Fibroblast of gingiva (primary cell): ENCODE measurements around the gene DCUN1D5.
"Not testable (repeated sequence)": the region's sequence is repeated elsewhere in the genome, so short reads cannot be mapped to it uniquely, and the experiment has no call there.

Experiments used
- DNase-seq: peaks from one replicate; pipeline ENCODE4 v3.0.0-alpha.2; 2011; ENCODE audit warnings: low read depth

Gene DCUN1D5

DNA sequence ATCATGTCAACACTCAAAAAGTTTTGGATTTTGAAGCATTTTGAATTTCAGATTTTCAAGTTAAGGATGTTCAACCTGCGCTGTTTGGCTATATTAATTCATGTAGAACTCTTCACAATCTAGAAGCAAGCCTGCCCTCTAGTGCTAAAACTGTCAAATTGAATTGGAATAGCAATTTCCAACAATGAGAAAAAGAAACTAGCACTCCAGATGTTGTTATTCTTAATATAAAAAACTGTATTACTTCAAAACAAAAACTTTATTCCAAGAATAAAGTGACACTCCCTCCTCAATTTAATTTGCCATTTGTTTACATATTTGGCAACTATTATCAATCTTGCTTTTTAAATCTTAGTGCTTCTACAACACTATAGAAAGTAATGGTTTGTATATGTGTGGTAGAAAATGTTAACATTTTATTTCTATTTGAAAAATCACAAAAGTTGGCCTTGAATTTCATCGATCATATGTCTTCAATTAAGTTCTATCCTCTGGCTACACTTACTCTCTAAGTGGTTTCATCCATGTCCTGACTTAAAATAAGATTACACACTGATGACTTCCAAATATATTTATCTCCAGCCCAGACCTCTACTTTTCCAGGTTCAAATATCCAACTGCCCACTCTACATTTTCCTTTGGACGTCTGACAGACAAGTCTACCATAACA is 36.6 kb downstream of the DCUN1D5 start:
- DNase-seq, result peak; percentile 65

DNA sequence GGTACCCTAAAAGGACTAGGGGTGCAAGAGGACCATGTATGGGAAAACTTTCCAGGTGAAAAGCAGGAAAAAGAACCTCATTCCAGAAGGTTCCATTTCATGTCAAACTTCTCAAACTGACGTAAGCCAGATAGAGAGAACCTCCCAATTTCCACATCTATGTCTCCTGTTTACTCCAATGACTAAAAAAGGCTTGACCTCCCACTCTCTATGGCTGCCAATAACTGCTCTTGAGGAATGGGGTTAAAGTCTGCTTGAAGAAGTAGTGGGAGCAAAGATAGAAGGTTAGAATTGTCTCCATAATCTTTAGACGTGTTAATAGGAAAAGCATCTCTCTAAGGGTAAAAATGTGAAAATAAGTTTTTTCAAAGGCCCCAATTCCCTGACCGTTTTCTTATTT is 38.0 kb downstream of the DCUN1D5 start:
- DNase-seq, result no peak

DNA sequence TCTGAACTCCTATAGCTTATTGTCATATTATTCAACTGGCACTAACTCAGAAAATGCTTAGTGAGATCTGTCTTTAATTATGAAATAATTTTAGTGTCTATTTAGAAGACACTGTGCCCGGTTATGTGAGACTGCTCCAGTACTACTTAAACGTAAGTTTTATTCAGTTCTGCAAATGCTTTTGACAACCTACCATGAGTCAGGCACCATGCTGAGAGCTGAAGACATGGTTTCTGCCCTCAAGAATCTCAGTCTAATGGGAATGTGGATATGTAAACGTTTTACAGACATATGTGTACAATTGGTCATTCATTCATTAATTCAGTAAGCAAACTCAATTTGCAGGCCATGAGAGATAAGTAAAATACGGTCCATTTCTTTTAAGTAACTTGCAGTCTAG is 40.0 kb downstream of the DCUN1D5 start:
- DNase-seq, result peak; percentile 69

DNA sequence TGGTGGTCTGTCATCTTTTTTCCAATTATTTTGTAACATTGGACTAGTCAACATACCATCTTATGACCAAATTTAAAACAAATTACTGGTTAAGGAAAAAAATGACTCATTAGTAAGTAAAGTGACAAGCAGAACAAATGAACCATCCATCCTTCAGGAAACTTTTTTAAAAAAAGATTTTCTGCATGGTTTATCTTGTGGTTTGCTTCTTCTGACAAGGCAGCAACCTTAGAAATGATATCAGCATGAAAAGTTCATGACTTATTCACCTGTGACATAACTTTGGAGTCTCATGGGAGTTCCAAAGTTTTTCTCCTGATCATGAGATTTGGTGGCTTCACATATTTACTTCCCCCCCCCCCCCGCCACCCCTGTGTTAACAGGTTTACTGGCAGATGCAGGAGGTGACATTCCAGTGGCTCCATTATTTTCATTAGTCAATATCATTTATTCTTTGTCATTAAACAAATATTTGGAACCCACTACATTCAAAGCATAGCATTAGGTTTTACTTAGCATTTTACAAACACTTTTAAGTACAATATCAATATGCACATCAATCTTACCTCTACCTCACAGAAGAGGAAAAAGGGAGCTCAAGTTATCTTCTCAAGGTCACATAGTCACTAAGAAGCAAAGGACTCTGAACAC is 40.7 kb downstream of the DCUN1D5 start:
- DNase-seq, result no peak

DNA sequence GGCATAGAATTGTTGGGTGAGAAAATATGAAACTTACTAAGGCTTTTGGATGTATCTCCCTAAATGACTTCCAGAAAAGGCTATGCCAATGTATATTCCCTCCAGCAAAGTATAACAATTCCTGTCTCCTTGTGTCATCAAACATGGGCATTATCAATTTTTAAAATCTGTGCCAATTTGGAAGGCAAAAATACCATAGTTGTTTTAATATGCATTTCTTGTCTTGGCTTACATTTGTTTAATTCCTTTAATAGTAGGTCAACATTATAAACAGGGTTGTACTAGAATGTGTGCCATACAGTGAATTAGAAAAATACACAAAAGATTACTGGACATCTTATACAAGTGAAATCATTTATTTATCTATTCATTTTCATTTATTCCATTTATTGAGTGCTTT is 41.6 kb downstream of the DCUN1D5 start:
- no peak for DNase-seq

DNA sequence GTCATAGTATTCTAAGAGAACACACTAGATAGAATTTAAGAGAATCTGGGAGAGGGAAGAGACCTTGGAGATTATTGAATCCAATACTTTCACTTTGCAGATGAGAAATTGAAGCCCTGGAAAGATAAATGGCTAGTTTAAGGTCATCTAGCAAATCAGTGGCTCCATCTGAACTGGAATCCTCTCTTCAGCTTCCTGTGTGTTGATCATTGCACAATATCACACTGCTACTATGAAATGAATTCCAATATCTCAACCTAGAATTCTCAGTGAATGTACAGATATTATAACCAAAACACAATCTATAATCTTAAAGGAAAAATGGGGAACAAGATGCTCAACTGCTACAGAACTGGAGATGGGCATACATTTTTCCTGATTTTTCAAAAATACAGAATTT is 44.1 kb downstream of the DCUN1D5 start:
- no peak for DNase-seq

DNA sequence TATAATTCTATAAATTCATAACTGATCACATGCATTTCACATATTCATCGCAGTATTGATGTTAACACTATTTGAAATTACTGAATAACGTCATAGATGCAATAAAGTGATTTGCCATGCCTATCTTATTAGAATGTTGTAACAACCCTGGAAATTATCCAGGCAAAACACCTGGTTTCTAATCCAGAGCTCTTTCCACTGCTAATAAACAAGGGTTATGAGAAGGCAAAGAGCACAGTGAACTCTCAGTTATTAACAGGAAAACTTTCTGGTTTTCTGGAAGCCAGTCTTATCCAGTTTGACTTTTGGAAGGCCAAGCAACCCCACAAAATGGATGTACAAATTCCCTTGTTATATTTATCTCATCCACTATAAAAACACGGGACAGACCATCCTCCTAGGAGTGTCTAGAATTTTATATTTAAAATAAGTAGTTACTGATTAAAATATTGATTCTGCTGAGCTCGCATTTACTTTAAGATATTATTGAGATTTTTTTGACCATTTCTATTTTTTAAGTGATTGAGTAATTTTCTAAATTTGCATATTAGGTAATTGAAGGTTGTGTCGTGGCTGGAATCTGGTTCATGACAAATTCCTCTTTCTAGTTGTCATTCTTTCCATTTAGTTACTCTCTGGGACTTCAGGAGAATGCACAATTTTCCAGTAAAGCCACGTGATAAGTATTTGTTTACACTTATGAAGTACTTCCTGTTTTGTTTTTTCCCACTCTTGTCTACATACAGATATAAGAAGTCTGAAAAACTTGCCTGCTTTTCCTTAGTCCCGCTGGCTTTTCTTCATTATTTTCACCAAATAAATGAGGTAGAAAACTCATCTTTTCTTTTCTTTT is 47.9 kb downstream of the DCUN1D5 start:
- DNase-seq, result peak; percentile 4

DNA sequence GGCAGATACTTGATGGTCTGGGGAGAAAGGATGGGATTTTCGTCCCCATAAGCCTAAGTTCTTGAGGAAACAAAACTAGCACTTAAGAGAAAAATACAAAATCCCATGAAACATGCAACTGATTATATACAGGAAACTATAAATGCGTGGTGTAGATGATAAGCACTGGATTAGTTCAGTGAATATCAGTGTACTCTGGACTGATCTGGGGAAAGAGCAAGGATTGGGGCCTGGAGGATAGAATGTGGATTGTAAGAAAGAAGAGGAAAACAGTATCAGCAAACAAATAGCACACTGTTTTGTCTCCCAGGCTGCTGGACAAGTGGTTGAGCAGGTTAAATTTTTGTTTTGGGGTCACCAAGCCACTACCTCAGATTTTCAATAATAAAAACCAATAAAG is 49.8 kb downstream of the DCUN1D5 start:
- DNase-seq, result no peak

DNA sequence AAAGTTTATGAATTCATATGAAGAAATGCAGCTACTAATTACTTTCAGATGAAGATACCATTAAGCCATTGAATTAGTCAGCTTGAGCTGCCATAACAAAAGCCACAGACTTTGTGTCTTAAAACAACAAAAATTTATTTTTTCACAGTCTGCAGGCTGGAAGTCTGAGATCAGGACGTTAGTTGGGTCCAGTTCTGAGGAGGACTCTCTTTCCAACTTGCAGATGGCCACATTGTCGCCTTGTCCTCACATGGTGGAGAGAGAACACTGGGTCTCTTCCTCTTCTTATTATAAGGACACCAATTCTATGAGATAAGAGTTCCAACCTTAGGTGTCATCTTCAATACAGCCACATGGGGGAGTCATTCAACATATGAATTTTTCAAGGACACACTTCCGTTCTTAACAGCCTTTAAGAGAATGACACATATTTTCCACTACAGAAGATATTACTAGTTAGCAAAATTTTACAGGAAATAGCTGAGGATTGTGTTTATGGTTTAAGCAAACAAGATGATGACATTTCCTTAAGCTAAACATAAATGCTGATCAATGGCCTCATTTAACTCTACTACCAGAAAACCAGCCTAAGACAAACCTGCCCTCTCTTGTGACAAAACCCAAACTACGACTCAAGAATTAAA is 56.0 kb downstream of the DCUN1D5 start:
- peak; percentile 93 for DNase-seq

DNA sequence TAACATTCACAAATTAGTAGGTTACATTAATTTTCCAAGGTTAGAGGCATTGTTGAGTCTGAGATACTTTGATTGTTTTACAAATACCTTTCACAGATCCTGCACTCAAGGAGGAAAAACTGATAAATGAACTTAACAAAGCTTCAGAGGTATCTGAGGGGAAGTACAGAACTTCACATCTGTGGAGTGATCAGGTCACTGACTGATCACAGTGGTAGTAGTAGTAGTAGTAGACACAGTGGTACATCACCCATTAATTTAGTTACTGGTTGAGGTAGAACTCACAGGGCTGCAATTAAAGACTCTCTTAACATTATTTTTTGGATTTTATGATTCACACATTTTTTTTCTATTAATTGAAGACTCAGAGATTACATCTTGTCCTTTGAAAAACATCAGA is 56.7 kb downstream of the DCUN1D5 start:
- DNase-seq, result no peak

DNA sequence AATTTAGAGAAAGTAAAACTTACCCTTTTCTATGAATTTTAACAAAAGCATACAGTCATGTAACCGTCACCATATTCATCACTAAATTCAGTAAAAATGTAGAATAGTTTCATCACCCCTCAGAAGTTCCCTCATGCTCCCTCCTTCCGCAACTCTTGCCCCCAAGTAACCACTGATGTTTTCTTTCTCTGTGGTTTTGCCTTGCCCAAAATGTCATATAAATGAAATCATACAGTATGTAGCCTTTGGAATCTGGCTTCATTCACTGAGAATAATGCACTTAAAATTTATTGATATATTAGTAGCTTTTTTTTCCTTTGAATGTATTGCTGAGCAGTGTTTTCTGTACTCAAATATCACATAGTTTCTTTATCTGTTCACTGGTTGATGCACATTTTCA is 60.1 kb downstream of the DCUN1D5 start:
- peak; percentile 16 for DNase-seq

DNA sequence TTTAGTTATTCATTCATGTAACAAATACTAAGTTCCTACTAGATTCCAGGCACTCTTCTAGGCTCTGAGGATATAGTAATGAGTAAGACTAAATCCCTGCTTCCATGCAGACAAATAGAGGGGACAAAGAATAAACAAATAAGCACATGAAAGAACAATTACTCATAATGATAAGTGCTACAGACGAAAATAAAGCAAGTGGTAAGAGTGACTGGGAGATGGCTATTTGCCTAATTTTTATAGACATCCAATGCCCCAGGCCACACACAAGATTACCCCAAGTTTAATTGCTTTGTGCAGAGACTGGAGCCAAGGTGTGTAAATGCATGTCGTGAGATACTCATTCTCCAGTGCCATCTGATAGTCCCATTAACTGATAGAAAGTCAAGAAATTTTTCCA is 62.6 kb downstream of the DCUN1D5 start:
- DNase-seq, result no peak

DNA sequence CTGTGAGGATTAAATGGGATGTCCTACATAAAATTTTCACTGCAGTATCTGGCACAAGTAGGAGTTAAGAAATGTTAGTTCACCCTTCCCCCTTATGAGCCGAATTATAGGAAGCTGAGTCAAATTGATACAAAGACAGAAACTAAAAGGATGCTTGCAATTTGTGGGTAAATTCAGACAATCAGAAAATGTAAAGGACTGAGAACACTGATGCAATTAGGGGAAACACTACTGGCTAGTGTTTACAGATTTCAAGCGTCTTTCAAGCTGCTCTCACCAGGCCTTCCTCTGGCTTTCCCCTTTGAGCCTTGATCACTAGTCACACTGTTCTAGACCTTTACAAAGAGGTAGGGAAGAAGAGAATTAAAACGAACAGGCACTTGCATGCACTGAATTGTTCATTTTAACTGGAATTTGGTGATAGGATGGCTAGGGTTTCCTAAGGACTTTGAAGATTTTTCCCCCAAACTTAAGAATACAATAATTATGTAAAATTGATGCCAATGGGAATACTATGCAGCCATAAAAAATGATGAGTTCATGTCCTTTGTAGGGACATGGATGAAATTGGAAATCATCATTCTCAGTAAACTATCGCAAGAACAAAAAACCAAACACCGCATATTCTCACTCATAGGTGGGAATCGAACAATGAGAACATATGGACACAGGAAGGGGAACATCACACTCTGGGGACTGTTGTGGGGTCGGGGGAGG is 63.5 kb downstream of the DCUN1D5 start:
- not testable (repeated sequence) for DNase-seq

DNA sequence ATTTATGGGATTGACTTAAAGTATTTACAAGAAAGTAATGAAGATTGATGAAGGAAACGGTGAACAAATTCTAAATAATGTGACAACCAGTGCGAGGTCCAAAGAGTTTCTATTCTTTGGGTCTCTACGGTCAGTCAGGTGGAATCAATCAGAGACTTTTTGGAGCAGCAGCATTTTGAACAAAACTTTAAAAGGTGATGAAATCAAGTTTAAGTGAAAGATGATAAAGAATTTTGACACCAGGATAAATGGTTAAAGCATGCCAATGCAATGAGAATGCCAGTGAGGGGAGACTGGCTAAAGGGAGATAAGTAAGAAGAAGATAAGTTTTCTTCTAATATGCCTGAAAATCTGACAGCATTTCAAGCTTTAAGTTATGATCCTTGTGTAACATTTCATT is 67.9 kb downstream of the DCUN1D5 start:
- no peak for DNase-seq

DNA sequence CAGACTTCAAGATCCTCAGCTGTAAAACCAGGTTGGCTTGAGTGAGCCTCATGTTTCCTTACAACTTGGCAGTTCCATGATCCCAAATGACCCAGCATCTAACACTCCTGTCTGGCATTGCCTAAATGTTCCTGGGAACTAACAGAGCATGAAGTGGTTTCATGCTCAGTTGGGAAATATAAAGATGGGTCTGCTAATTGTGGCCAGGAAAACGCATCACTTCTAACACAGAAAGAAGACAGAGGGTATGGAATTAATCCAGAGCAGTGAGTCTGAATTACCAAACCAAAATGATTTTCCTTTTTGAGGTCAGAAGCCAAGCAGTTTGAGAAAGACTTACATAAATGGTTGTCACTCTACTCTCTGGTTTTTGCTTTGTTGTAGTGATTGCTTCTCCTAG is 75.9 kb downstream of the DCUN1D5 start:
- peak; percentile 90 for DNase-seq

DNA sequence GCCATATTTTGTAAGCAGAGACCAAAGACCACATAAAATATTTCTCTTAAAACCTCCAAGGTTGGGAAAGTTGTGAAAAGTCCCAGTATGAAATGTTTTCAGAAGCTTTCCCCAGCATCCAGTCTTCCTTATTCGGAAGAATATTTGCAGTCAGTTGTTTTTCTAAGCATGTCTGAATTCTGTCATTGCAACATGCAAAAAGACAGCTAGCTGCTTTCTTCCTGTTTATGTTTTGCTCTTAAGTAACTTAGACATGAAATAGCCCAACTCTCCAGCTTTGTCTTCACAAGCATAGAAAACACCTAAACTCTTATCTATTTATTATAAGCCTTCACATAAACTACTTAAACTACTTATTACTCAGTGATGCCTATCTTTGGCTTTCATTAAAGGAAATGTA is 78.5 kb downstream of the DCUN1D5 start:
- peak; percentile 75 for DNase-seq
